Stimulated activated CD8-positive, alpha-beta memory T cell treated with anti-CD3 and anti-CD28 coated beads, Interleukin-12 subunit alpha, Interleukin-12 subunit beta, amount 100 ng/mL, for 24 hours (primary cell): ENCODE data around the gene FUS.
"Not testable (repeated sequence)": the region's sequence is repeated elsewhere in the genome, so short reads cannot be mapped to it uniquely, and the experiment has no call there.

Experiments
- DNase-seq: peaks from one replicate; pipeline ENCODE4 v3.0.0-alpha.2; 2020; ENCODE audit errors: extremely low read depth

Gene FUS

GRCh38 chr16:31186930-31187807, 7.2 kb downstream of the FUS start:
- no peak for DNase-seq

GRCh38 chr16:31187808-31188189, 7.9 kb downstream of the FUS start:
- no peak for DNase-seq

- no peak for DNase-seq
These were observed 8.8 kb downstream of the FUS start for GRCh38 chr16:31188450-31189411.

- no peak for DNase-seq
These were observed 9.5 kb downstream of the FUS start for GRCh38 chr16:31189412-31189778.

GRCh38 chr16:31190061-31190460, 10.1 kb downstream of the FUS start:
- no peak for DNase-seq

GRCh38 chr16:31190818-31191444, 11.0 kb downstream of the FUS start:
- DNase-seq: no peak

- no peak for DNase-seq
These were observed 11.9 kb downstream of the FUS start for GRCh38 chr16:31191697-31192428.

GRCh38 chr16:31192856-31193642, 13.1 kb downstream of the FUS start:
- no peak for DNase-seq

- no peak for DNase-seq
These were observed 13.9 kb downstream of the FUS start for GRCh38 chr16:31193874-31194273.

GRCh38 chr16:31194898-31195297, 15.0 kb downstream of the FUS start:
- DNase-seq: no peak

- not testable (repeated sequence) for DNase-seq
These were observed 15.9 kb downstream of the FUS start for GRCh38 chr16:31195861-31196260.

- DNase-seq: no peak
These were observed 16.6 kb downstream of the FUS start for GRCh38 chr16:31196324-31197088.

- no peak for DNase-seq
These were observed 18.4 kb downstream of the FUS start for GRCh38 chr16:31198207-31198882.

- DNase-seq: no peak
These were observed 19.6 kb downstream of the FUS start for GRCh38 chr16:31199430-31200041.

- DNase-seq: not testable (repeated sequence)
These were observed 20.2 kb downstream of the FUS start for GRCh38 chr16:31200111-31200510.

GRCh38 chr16:31200821-31201568, 21.1 kb downstream of the FUS start:
- DNase-seq: no peak

- DNase-seq: no peak
These were observed 21.9 kb downstream of the FUS start for GRCh38 chr16:31201582-31202413.
